ENCODE measurements around the gene MATN1. TPM values are rescaled to one million over a fixed set of nuclear protein-coding genes. Genes with fewer than 3 reads are reported as not detected.

The MATN1 gene
- total RNA-seq, 1 donor from 2014 or later, result 0.49 TPM

- intact Hi-C loops (cut with DNase I), result no loop called here
- H3K27ac ChIP-seq, result no peak overlapping the region
- H3K36me3 ChIP-seq, result no peaks in the 10 kb centered on the region
- H3K4me1 ChIP-seq, result peaks cover 30% of the 10 kb centered on the region
- DNase-seq (ENCODE audit: extremely low spot score in 2 of 2), result no peak
- no peaks in the 10 kb centered on the region for H3K27me3 ChIP-seq
- TF ChIP-seq POLR2AphosphoS5 (IDR thresholded peaks at IDR 0.05; ENCODE audit: insufficient read depth in 1 of 2, low read depth in 1 of 2), result no peak
- no peak for TF ChIP-seq CTCF (IDR thresholded peaks at IDR 0.05)
- TF ChIP-seq POLR2A (IDR thresholded peaks at IDR 0.05), result no peak
- H3K4me3 ChIP-seq, result no peak overlapping the region
- no peaks in the 10 kb centered on the region for H3K9me3 ChIP-seq
Observed at GRCh38 chr1:30751830-30752650, 28.7 kb upstream of the MATN1 start.

GRCh38 chr1:30750731-30751291 lies 27.4 kb upstream of the MATN1 start:
- intact Hi-C loops (cut with DNase I), result no loop called here
- H3K4me1 ChIP-seq, result peaks cover 42% of the 10 kb centered on the region
- TF ChIP-seq CTCF (IDR thresholded peaks at IDR 0.05) (no peak), POLR2A (IDR thresholded peaks at IDR 0.05) (no peak), POLR2AphosphoS5 (IDR thresholded peaks at IDR 0.05; ENCODE audit: insufficient read depth in 1 of 2, low read depth in 1 of 2) (no peak)
- DNase-seq (ENCODE audit: extremely low spot score in 2 of 2), result no peak
- no peaks in the 10 kb centered on the region for H3K27me3 ChIP-seq
- H3K9me3 ChIP-seq, result no peaks in the 10 kb centered on the region
- peak overlapping the region; percentile 20 for H3K27ac ChIP-seq
- H3K4me3 ChIP-seq, result no peak overlapping the region
- H3K36me3 ChIP-seq, result no peaks in the 10 kb centered on the region

- TF ChIP-seq POLR2A (IDR thresholded peaks at IDR 0.05) (no peak), POLR2AphosphoS5 (IDR thresholded peaks at IDR 0.05; ENCODE audit: insufficient read depth in 1 of 2, low read depth in 1 of 2) (no peak), CTCF (IDR thresholded peaks at IDR 0.05) (no peak)
- intact Hi-C loops (cut with DNase I), result no loop called here
- peaks cover 43% of the 10 kb centered on the region for H3K4me1 ChIP-seq
Observed at GRCh38 chr1:30749691-30750583, 26.6 kb upstream of the MATN1 start.

GRCh38 chr1:30748699-30749401 lies 25.5 kb upstream of the MATN1 start:
- H3K4me1 ChIP-seq, result peaks cover 43% of the 10 kb centered on the region
- H3K27me3 ChIP-seq, result no peaks in the 10 kb centered on the region
- intact Hi-C loops (cut with DNase I), result no loop called here
- H3K4me3 ChIP-seq, result no peak overlapping the region
- TF ChIP-seq POLR2AphosphoS5 (IDR thresholded peaks at IDR 0.05; ENCODE audit: insufficient read depth in 1 of 2, low read depth in 1 of 2) (no peak), CTCF (IDR thresholded peaks at IDR 0.05) (no peak), POLR2A (IDR thresholded peaks at IDR 0.05) (no peak)
- H3K27ac ChIP-seq, result peak overlapping the region; percentile 9
- H3K36me3 ChIP-seq, result no peaks in the 10 kb centered on the region
- DNase-seq (ENCODE audit: extremely low spot score in 2 of 2), result no peak
- no peaks in the 10 kb centered on the region for H3K9me3 ChIP-seq

More at GRCh38 chr1:30749691-30750583, 26.6 kb upstream of the MATN1 start:
- no peaks in the 10 kb centered on the region for H3K27me3 ChIP-seq
- peak overlapping the region; percentile 20 for H3K27ac ChIP-seq
- H3K36me3 ChIP-seq, result no peaks in the 10 kb centered on the region
- DNase-seq (ENCODE audit: extremely low spot score in 2 of 2), result no peak
- no peaks in the 10 kb centered on the region for H3K9me3 ChIP-seq
- H3K4me3 ChIP-seq, result no peak overlapping the region
